ENCODE results near the gene GNL1.

Gene GNL1

GRCh38 chr6:30570740-30571074 is 14.4 kb upstream of the GNL1 start:
- no peak for DNase-seq (ENCODE audit: low read depth in 1 of 2, low spot score in 1 of 2)

GRCh38 chr6:30570263-30570662 is 14.0 kb upstream of the GNL1 start:
- DNase-seq (ENCODE audit: low read depth in 1 of 2, low spot score in 1 of 2), result no peak

GRCh38 chr6:30568245-30568644 is 12.0 kb upstream of the GNL1 start:
- peak in 1 of 2 donors; percentile 24 for DNase-seq (ENCODE audit: low read depth in 1 of 2, low spot score in 1 of 2)

GRCh38 chr6:30565772-30566171 is 9.5 kb upstream of the GNL1 start:
- DNase-seq (ENCODE audit: low read depth in 1 of 2, low spot score in 1 of 2), result no peak

- DNase-seq (ENCODE audit: low read depth in 1 of 2, low spot score in 1 of 2), result no peak
These were observed 7.8 kb upstream of the GNL1 start for GRCh38 chr6:30564114-30564513.

GRCh38 chr6:30562470-30563425 is 6.5 kb upstream of the GNL1 start:
- DNase-seq (ENCODE audit: low read depth in 1 of 2, low spot score in 1 of 2), result no peak

GRCh38 chr6:30560930-30561329 is 4.6 kb upstream of the GNL1 start:
- no peak for DNase-seq (ENCODE audit: low read depth in 1 of 2, low spot score in 1 of 2)

- no peak for DNase-seq (ENCODE audit: low read depth in 1 of 2, low spot score in 1 of 2)
These were observed 1.3 kb upstream of the GNL1 start for GRCh38 chr6:30557683-30557981.

- DNase-seq (ENCODE audit: low read depth in 1 of 2, low spot score in 1 of 2), result peak; percentile 57 to 70
These were observed 805 bp upstream of the GNL1 start, which contains the start of gene PRR3 for GRCh38 chr6:30556906-30557682. Gene PRR3 (plus strand): TSS chr6:30557295. CDS start chr6:30557345, 50 bp downstream.

- DNase-seq (ENCODE audit: low read depth in 1 of 2, low spot score in 1 of 2), result no peak
These were observed 548 bp downstream of the GNL1 start for GRCh38 chr6:30555816-30556065.

GRCh38 chr6:30554962-30555815 is 1.1 kb downstream of the GNL1 start:
- no peak for DNase-seq (ENCODE audit: low read depth in 1 of 2, low spot score in 1 of 2)

- DNase-seq (ENCODE audit: low read depth in 1 of 2, low spot score in 1 of 2), result no peak
These were observed 1.9 kb downstream of the GNL1 start for GRCh38 chr6:30554404-30554803.

GRCh38 chr6:30548375-30548774 is 7.9 kb downstream of the GNL1 start:
- DNase-seq (ENCODE audit: low read depth in 1 of 2, low spot score in 1 of 2), result no peak

GRCh38 chr6:30547454-30547853 is 8.8 kb downstream of the GNL1 start:
- DNase-seq (ENCODE audit: low read depth in 1 of 2, low spot score in 1 of 2), result no peak

GRCh38 chr6:30544666-30545272 is 11.5 kb downstream of the GNL1 start:
- DNase-seq (ENCODE audit: low read depth in 1 of 2, low spot score in 1 of 2), result no peak

- DNase-seq (ENCODE audit: low read depth in 1 of 2, low spot score in 1 of 2), result no peak
These were observed 12.5 kb downstream of the GNL1 start for GRCh38 chr6:30543821-30544220.

GRCh38 chr6:30542915-30543314 is 13.4 kb downstream of the GNL1 start:
- no peak for DNase-seq (ENCODE audit: low read depth in 1 of 2, low spot score in 1 of 2)

GRCh38 chr6:30542404-30542725 is 13.9 kb downstream of the GNL1 start:
- DNase-seq (ENCODE audit: low read depth in 1 of 2, low spot score in 1 of 2), result no peak

- DNase-seq (ENCODE audit: low read depth in 1 of 2, low spot score in 1 of 2), result peak; percentile 58 to 65
These were observed 14.5 kb downstream of the GNL1 start for GRCh38 chr6:30541515-30542403.

GRCh38 chr6:30537931-30538330 is 18.4 kb downstream of the GNL1 start:
- no peak for DNase-seq (ENCODE audit: low read depth in 1 of 2, low spot score in 1 of 2)

Data from stimulated activated CD4-positive, alpha-beta T cell treated with anti-CD3 and anti-CD28 coated beads, Interleukin-15, amount 100 ng/mL, for 1 hour (primary cell).